ENCODE results near the gene JUP. TPM values are rescaled to one million over a fixed set of nuclear protein-coding genes. Genes with fewer than 3 reads are reported as not detected.

Gene JUP
- total and polyA plus RNA-seq, 2 of the 13 experiments (the other 11 are each of a cell fraction or from before 2014, with no cell fraction given) = 12.1 to 20.6 TPM

DNA sequence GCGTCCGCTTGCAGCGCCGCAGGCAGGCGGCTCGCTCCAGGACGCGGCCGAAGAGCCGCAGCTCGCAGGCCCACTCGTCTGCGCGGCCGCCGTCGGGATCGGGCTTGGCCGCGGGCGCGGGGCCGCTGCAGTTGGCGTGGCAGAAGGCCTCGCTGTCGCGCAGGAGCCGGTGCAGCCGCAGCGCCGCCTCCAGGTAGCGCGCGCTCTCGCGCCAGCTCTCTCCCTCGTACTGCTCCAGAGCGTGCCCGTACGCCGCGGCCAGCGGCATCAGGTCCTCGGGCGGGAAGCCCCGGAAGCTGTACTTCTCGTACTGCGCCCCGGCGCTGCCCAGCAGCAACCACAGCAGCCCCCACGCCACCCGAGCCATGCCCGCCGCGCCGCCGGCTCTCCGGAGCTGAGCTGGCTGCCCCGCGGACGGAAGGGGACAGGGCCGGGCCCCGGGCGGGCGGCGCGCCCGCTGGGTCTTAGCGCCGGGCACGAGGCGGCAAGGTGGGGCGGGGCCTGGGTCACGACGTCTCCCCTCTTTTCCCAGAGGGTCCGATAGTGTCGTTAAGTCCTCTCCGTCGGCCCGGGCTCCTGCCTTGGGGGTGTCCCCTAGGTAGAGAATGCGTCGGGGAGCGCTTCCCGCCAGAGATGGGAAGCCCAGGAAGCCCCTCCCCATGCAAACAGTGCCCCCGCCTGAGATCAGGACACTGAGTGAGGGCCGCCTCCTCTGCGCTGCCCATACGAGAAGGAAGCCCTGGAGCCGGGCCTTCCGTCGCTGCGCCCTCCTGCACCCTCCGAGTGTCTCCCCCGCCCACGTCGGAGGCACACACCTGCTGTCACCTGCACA lies 25.3 kb upstream of the JUP start, which contains the start of gene P3H4 (continued):
- TF ChIP-seq ZNF260 (CRISPR knock-in tag; IDR thresholded peaks at IDR 0.05; ENCODE audit: borderline replicate concordance, low read depth) = 0 out of 2 replicates have a peak, but pooled peaks have one; percentile 68
- TF ChIP-seq MXD4 (CRISPR knock-in tag; IDR thresholded peaks at IDR 0.05) = no peak; the same call in 1 of the 2 replicates
- no peak for TF ChIP-seq ZNF615 (CRISPR knock-in tag; IDR thresholded peaks at IDR 0.05; ENCODE audit: borderline replicate concordance)
- peak; percentile 78 for TF ChIP-seq ZNF264 (CRISPR knock-in tag; IDR thresholded peaks at IDR 0.05)
- TF ChIP-seq KLF9 (CRISPR knock-in tag; IDR thresholded peaks at IDR 0.05; ENCODE audit: low read depth) = no peak
- no peak for TF ChIP-seq ARNTL (CRISPR knock-in tag; IDR thresholded peaks at IDR 0.05)
- TF ChIP-seq ZNF782 (CRISPR knock-in tag; IDR thresholded peaks at IDR 0.05; ENCODE audit: borderline replicate concordance) = peak; percentile 71; the same call in 1 of the 2 replicates
- TF ChIP-seq, protein P1, sequence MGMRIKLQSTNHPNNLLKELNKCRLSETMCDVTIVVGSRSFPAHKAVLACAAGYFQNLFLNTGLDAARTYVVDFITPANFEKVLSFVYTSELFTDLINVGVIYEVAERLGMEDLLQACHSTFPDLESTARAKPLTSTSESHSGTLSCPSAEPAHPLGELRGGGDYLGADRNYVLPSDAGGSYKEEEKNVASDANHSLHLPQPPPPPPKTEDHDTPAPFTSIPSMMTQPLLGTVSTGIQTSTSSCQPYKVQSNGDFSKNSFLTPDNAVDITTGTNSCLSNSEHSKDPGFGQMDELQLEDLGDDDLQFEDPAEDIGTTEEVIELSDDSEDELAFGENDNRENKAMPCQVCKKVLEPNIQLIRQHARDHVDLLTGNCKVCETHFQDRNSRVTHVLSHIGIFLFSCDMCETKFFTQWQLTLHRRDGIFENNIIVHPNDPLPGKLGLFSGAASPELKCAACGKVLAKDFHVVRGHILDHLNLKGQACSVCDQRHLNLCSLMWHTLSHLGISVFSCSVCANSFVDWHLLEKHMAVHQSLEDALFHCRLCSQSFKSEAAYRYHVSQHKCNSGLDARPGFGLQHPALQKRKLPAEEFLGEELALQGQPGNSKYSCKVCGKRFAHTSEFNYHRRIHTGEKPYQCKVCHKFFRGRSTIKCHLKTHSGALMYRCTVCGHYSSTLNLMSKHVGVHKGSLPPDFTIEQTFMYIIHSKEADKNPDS (CRISPR knock-in tag; IDR thresholded peaks at IDR 0.05) = 0 out of 2 replicates have a peak, but pooled peaks have one; percentile 42
- TF ChIP-seq ZBTB21 (CRISPR knock-in tag; IDR thresholded peaks at IDR 0.05) = no peak
- no peak for TF ChIP-seq MLLT10 (CRISPR knock-in tag; IDR thresholded peaks at IDR 0.05)
- peak; percentile 62; the same call in 1 of the 2 replicates for TF ChIP-seq ZNF674 (CRISPR knock-in tag; IDR thresholded peaks at IDR 0.05; ENCODE audit: low read depth)
- peak; percentile 81 for TF ChIP-seq NKX3-1 (CRISPR knock-in tag; IDR thresholded peaks at IDR 0.05)
- TF ChIP-seq ZNF274 (CRISPR knock-in tag; IDR thresholded peaks at IDR 0.05) = peak; percentile 87
- TF ChIP-seq, protein P2, sequence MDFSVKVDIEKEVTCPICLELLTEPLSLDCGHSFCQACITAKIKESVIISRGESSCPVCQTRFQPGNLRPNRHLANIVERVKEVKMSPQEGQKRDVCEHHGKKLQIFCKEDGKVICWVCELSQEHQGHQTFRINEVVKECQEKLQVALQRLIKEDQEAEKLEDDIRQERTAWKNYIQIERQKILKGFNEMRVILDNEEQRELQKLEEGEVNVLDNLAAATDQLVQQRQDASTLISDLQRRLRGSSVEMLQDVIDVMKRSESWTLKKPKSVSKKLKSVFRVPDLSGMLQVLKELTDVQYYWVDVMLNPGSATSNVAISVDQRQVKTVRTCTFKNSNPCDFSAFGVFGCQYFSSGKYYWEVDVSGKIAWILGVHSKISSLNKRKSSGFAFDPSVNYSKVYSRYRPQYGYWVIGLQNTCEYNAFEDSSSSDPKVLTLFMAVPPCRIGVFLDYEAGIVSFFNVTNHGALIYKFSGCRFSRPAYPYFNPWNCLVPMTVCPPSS (IDR thresholded peaks at IDR 0.05) = no peak
- TF ChIP-seq BORCS8-MEF2B (CRISPR knock-in tag; IDR thresholded peaks at IDR 0.05) = peak; percentile 86
- no peak; the same call in 1 of the 2 replicates for TF ChIP-seq ZNF292 (CRISPR knock-in tag; IDR thresholded peaks at IDR 0.05; ENCODE audit: borderline replicate concordance, low read depth)
- TF ChIP-seq ZBTB8A (CRISPR knock-in tag; IDR thresholded peaks at IDR 0.05; ENCODE audit: borderline replicate concordance, low read depth) = no peak; the same call in 1 of the 2 replicates
- no peak for TF ChIP-seq ELF1 (CRISPR knock-in tag; IDR thresholded peaks at IDR 0.05)
- TF ChIP-seq ZNF230 (CRISPR knock-in tag; IDR thresholded peaks at IDR 0.05) = no peak; the same call in 1 of the 2 replicates
- no peak; the same call in none of the 2 replicates for TF ChIP-seq PHF20 (CRISPR knock-in tag; IDR thresholded peaks at IDR 0.05)
- TF ChIP-seq SKI (IDR thresholded peaks at IDR 0.05; ENCODE audit: partially characterized antibody) = peak; percentile 69
- no peak; the same call in 1 of the 2 replicates for TF ChIP-seq ZMYM3 (CRISPR knock-in tag; IDR thresholded peaks at IDR 0.05)
- TF ChIP-seq JUNB (CRISPR knock-in tag; IDR thresholded peaks at IDR 0.05; ENCODE audit: borderline replicate concordance) = no peak
- TF ChIP-seq ZFP36 (IDR thresholded peaks at IDR 0.05; ENCODE audit: borderline replicate concordance, low read depth, low read length, partially characterized antibody) = no peak
- TF ChIP-seq, protein P3, sequence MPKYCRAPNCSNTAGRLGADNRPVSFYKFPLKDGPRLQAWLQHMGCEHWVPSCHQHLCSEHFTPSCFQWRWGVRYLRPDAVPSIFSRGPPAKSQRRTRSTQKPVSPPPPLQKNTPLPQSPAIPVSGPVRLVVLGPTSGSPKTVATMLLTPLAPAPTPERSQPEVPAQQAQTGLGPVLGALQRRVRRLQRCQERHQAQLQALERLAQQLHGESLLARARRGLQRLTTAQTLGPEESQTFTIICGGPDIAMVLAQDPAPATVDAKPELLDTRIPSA (CRISPR knock-in tag; IDR thresholded peaks at IDR 0.05; ENCODE audit: borderline replicate concordance) = no peak
- peak; percentile 69 for TF ChIP-seq BRD4 (CRISPR knock-in tag; IDR thresholded peaks at IDR 0.05)
- TF ChIP-seq SAFB2 (CRISPR knock-in tag; IDR thresholded peaks at IDR 0.05; ENCODE audit: borderline replicate concordance, low read depth) = no peak; the same call in 1 of the 2 replicates
